D721Med (cell line): Measurements from ENCODE around the gene TCF19.

Source experiments
- DNase-seq: peaks from one replicate; pipeline ENCODE4 v3.0.0; 2011; ENCODE audit warnings: low spot score; ENCODE audit not compliant: insufficient read length
- FAIRE-seq: peaks from 2 replicates; lab custom pipeline; 2011; peaks lifted over from hg19 to GRCh38; lab: Jason Lieb, UNC
- CTCF ChIP-seq: IDR thresholded peaks from 2 replicates; pipeline ENCODE4 v1.5.1; 2012; ENCODE audit warnings: mild to moderate bottlenecking, control low read depth; ENCODE audit not compliant: insufficient read depth; ENCODE audit errors: missing control alignments

The TCF19 gene

GRCh38 chr6:31209137-31209536 is 50.7 kb downstream of the TCF19 start:
- FAIRE-seq (no peak), DNase-seq (no peak)
- TF ChIP-seq CTCF, result no peak

- FAIRE-seq, result no peak
Observed at GRCh38 chr6:31210123-31210522, 51.7 kb downstream of the TCF19 start.

GRCh38 chr6:31210741-31211532 is 52.5 kb downstream of the TCF19 start:
- FAIRE-seq, result no peak
- TF ChIP-seq CTCF, result no peak
- no peak for DNase-seq

More at GRCh38 chr6:31210123-31210522, 51.7 kb downstream of the TCF19 start:
- no peak for DNase-seq
- TF ChIP-seq CTCF, result no peak
